HepG2 (cell line): Measurements from ENCODE around the gene MRPS5. TPM values are rescaled to one million over a fixed set of nuclear protein-coding genes. Genes with fewer than 3 reads are reported as not detected.
A peak's percentile ranks its signal among the peaks of the same experiment; 100 is the strongest.

Experiments used
- ADNP ChIP-seq: sonication (generic); formaldehyde crosslinking; IDR thresholded peaks from 2 replicates; pipeline ENCODE4 v1.4.0; 2020; ENCODE audit warnings: missing genetic modification reagents
- JUN ChIP-seq: sonication (generic); formaldehyde crosslinking; IDR thresholded peaks from 2 replicates; pipeline ENCODE4 v1.4.0; 2020; ENCODE audit warnings: mild to moderate bottlenecking, missing genetic modification reagents
- PAF1 ChIP-seq: IDR thresholded peaks from 2 replicates; pipeline ENCODE4 v1.6.1; 2016; ENCODE audit warnings: missing genetic modification reagents, missing compliant biosample characterization
- RXRB ChIP-seq: IDR thresholded peaks from 2 replicates; pipeline ENCODE4 v1.6.1; 2016; ENCODE audit warnings: borderline replicate concordance, missing genetic modification reagents, missing compliant biosample characterization
- SRSF4 ChIP-seq: fragments of 200-400 bp; formaldehyde crosslinking; IDR thresholded peaks from one replicate; pipeline ENCODE4 v1.6.1; 2018; ENCODE audit warnings: mild to moderate bottlenecking, low read depth, low read length, moderate library complexity; ENCODE audit not compliant: poor library complexity, severe bottlenecking
- ZNF318 ChIP-seq: sonication (generic); formaldehyde crosslinking; IDR thresholded peaks from 2 replicates; pipeline ENCODE4 v1.4.0; 2020; ENCODE audit warnings: mild to moderate bottlenecking, missing genetic modification reagents
- ZNF414 ChIP-seq: sonication (generic); formaldehyde crosslinking; IDR thresholded peaks from 2 replicates; pipeline ENCODE4 v1.5.0; 2020; ENCODE audit warnings: missing genetic modification reagents
- ZNF496 ChIP-seq: sonication (generic); formaldehyde crosslinking; IDR thresholded peaks from 2 replicates; pipeline ENCODE4 v1.8.1; 2023; ENCODE audit warnings: mild to moderate bottlenecking, moderate library complexity, missing genetic modification reagents; ENCODE audit not compliant: insufficient replicate concordance
- ZNF644 ChIP-seq: IDR thresholded peaks from 2 replicates; pipeline ENCODE4 v1.6.1; 2016; ENCODE audit warnings: low read depth
- polyA plus RNA-seq, 8 experiments: library from polyadenylated mRNA; depleted of rRNA in 3 of 8; stranded (reverse) in 7 of 8; unstranded in 1 of 8; fragments of >200 nt; fragmentation: Illumina TruSeq in 4 of 8; extraction: Trizol in 4 of 8; gene quantifications; 2 replicates each; pipeline versions ENCODE4 v1.2.1 to v1.2.3, GENCODE V29; 2011 to 2016; ENCODE audit warnings: low read depth in 4 of 8, missing spikeins in 1 of 8, mixed read lengths in 1 of 8; ENCODE audit not compliant: insufficient read depth in 1 of 8
- total RNA-seq, 5 experiments: library from RNA; depleted of rRNA; stranded (reverse); fragments of >200 nt; fragmentation: Illumina TruSeq; extraction: Trizol; gene quantifications; 2 replicates each; pipeline ENCODE4 v1.2.3, GENCODE V29; 2016; ENCODE audit warnings: low read depth in 1 of 5
- TF ChIP-seq, protein P1 (sequence below): sonication (generic); formaldehyde crosslinking; IDR thresholded peaks from one replicate; pipeline ENCODE4 v1.5.1; 2020; ENCODE audit warnings: mild to moderate bottlenecking, missing genetic modification reagents; ENCODE audit errors: not compliant biosample characterization

MRPS5 gene
- total and polyA plus RNA-seq, 2 of the 13 experiments (the other 11 are each of a cell fraction or from before 2014, with no cell fraction given): 98.8 to 134 TPM

- TF ChIP-seq ZNF318 (peak; percentile 80; the same call in 1 of the 2 replicates), ADNP (peak; percentile 93), PAF1 (CRISPR knock-in tag) (no peak), JUN (CRISPR knock-in tag) (peak; percentile 72; the same call in 1 of the 2 replicates), ZNF496 (CRISPR knock-in tag) (no peak), RXRB (CRISPR knock-in tag) (peak; percentile 28; the same call in 1 of the 2 replicates), SRSF4 (no peak), ZNF644 (CRISPR knock-in tag) (0 out of 2 replicates have a peak, but pooled peaks have one; percentile 13), ZNF414 (CRISPR knock-in tag) (0 out of 2 replicates have a peak, but pooled peaks have one; percentile 50)
- TF ChIP-seq, protein P1, sequence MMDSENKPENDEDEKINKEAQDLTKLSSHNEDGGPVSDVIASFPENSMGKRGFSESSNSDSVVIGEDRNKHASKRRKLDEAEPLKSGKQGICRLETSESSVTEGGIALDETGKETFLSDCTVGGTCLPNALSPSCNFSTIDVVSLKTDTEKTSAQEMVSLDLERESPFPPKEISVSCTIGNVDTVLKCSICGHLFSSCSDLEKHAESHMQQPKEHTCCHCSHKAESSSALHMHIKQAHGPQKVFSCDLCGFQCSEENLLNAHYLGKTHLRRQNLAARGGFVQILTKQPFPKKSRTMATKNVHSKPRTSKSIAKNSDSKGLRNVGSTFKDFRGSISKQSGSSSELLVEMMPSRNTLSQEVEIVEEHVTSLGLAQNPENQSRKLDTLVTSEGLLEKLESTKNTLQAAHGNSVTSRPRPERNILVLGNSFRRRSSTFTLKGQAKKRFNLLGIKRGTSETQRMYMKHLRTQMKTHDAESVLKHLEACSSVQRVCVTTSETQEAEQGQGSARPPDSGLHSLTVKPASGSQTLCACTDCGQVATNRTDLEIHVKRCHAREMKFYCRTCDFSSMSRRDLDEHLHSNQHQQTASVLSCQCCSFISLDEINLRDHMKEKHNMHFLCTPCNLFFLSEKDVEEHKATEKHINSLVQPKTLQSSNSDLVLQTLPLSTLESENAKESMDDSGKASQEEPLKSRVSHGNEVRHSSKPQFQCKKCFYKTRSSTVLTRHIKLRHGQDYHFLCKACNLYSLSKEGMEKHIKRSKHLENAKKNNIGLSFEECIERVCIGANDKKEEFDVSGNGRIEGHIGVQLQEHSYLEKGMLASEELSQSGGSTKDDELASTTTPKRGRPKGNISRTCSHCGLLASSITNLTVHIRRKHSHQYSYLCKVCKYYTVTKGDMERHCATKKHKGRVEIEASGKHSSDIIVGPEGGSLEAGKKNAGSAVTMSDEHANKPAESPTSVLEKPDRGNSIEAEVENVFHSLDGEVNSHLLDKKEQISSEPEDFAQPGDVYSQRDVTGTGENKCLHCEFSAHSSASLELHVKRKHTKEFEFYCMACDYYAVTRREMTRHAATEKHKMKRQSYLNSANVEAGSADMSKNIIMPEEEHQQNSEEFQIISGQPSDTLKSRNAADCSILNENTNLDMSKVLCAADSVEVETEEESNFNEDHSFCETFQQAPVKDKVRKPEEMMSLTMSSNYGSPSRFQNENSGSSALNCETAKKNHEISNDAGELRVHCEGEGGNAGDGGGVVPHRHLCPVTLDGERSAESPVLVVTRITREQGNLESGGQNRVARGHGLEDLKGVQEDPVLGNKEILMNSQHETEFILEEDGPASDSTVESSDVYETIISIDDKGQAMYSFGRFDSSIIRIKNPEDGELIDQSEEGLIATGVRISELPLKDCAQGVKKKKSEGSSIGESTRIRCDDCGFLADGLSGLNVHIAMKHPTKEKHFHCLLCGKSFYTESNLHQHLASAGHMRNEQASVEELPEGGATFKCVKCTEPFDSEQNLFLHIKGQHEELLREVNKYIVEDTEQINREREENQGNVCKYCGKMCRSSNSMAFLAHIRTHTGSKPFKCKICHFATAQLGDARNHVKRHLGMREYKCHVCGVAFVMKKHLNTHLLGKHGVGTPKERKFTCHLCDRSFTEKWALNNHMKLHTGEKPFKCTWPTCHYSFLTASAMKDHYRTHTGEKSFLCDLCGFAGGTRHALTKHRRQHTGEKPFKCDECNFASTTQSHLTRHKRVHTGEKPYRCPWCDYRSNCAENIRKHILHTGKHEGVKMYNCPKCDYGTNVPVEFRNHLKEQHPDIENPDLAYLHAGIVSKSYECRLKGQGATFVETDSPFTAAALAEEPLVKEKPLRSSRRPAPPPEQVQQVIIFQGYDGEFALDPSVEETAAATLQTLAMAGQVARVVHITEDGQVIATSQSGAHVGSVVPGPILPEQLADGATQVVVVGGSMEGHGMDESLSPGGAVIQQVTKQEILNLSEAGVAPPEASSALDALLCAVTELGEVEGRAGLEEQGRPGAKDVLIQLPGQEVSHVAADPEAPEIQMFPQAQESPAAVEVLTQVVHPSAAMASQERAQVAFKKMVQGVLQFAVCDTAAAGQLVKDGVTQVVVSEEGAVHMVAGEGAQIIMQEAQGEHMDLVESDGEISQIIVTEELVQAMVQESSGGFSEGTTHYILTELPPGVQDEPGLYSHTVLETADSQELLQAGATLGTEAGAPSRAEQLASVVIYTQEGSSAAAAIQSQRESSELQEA: peak; percentile 87
Observed at GRCh38 chr2:95121407-95122196, at the start of gene MRPS5 (continued).
